ENCODE data around the gene NSMCE4A. TPM values are rescaled to one million over a fixed set of nuclear protein-coding genes. Genes with fewer than 3 reads are reported as not detected.

The NSMCE4A gene
- total and polyA plus RNA-seq, 11 donors, result 19.8 to 33.6 (median 25.8) TPM

DNA sequence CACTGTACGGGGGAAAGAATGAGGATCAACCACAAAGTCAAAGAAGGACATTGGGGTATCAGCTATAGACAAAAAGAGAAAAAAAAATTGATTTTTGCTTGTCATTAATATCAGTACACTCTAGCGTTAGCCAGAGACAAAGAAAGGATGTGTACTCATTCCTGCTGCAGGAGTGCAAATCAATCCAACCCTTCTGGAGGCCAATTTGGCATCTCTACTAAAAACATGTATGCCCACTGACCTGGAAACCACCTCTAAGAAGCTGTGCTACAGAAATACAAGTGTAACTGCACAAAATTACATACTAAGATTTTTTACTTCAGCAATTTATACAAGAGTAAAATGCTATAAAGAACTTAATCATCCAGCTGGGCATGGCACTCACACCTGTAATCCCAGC, 13.6 kb downstream of the NSMCE4A start:
- intact Hi-C loops (cut with DNase I), result no loop called here
- H3K4me3 ChIP-seq, result no peak overlapping the region
- no peaks in the 10 kb centered on the region for H3K27me3 ChIP-seq
- H3K27ac ChIP-seq, result no peak overlapping the region
- H3K4me1 ChIP-seq, result no peaks in the 10 kb centered on the region
- H3K36me3 ChIP-seq, result peaks cover 0 to 96% (median 82%) of the 10 kb centered on the region in 9 donors
- TF ChIP-seq, protein P1, sequence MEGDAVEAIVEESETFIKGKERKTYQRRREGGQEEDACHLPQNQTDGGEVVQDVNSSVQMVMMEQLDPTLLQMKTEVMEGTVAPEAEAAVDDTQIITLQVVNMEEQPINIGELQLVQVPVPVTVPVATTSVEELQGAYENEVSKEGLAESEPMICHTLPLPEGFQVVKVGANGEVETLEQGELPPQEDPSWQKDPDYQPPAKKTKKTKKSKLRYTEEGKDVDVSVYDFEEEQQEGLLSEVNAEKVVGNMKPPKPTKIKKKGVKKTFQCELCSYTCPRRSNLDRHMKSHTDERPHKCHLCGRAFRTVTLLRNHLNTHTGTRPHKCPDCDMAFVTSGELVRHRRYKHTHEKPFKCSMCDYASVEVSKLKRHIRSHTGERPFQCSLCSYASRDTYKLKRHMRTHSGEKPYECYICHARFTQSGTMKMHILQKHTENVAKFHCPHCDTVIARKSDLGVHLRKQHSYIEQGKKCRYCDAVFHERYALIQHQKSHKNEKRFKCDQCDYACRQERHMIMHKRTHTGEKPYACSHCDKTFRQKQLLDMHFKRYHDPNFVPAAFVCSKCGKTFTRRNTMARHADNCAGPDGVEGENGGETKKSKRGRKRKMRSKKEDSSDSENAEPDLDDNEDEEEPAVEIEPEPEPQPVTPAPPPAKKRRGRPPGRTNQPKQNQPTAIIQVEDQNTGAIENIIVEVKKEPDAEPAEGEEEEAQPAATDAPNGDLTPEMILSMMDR (IDR thresholded peaks at IDR 0.05), result no peak
- TF ChIP-seq POLR2A (IDR thresholded peaks at IDR 0.05), result no peak
- ATAC-seq, result no peak
- 88 to 94% (median 91%) methylated on average over 2 of the region's 2 CpGs for WGBS, 4 donors
- H3K9me3 ChIP-seq, result no peaks in the 10 kb centered on the region
- no peak for DNase-seq

DNA sequence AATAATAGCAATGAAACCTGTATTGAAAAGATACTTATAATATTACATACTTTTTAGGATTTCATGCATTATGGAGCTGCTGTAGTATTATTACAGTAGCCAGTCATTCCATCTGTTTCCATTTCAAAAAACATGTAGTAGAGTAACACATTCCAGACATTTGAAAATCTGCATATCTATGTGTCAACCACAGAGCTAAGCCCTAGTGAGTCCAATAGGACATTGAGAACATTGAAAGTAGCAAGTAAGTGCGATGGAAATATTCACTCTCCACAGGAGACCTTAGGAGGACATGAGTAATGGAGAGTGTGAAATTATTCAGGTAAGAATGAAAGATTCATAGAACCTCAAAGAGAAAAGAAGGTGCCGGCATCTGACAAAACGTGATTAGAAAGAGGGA, 15.3 kb downstream of the NSMCE4A start:
- Histone ChIP-seq H3K36me3 (peaks cover 0 to 91% (median 75%) of the 10 kb centered on the region in 9 donors), H3K27ac (no peak overlapping the region), H3K9me3 (no peaks in the 10 kb centered on the region), H3K27me3 (no peaks in the 10 kb centered on the region), H3K4me3 (no peak overlapping the region), H3K4me1 (no peaks in the 10 kb centered on the region)
- no peak for DNase-seq
- TF ChIP-seq, protein P1 (IDR thresholded peaks at IDR 0.05), result no peak
- no peak for TF ChIP-seq POLR2A (IDR thresholded peaks at IDR 0.05)
- WGBS, 4 donors, result 89 to 96% (median 92%) methylated on average over 3 of the region's 3 CpGs
- no peak for ATAC-seq
- intact Hi-C loops (cut with DNase I), result no loop called here

DNA sequence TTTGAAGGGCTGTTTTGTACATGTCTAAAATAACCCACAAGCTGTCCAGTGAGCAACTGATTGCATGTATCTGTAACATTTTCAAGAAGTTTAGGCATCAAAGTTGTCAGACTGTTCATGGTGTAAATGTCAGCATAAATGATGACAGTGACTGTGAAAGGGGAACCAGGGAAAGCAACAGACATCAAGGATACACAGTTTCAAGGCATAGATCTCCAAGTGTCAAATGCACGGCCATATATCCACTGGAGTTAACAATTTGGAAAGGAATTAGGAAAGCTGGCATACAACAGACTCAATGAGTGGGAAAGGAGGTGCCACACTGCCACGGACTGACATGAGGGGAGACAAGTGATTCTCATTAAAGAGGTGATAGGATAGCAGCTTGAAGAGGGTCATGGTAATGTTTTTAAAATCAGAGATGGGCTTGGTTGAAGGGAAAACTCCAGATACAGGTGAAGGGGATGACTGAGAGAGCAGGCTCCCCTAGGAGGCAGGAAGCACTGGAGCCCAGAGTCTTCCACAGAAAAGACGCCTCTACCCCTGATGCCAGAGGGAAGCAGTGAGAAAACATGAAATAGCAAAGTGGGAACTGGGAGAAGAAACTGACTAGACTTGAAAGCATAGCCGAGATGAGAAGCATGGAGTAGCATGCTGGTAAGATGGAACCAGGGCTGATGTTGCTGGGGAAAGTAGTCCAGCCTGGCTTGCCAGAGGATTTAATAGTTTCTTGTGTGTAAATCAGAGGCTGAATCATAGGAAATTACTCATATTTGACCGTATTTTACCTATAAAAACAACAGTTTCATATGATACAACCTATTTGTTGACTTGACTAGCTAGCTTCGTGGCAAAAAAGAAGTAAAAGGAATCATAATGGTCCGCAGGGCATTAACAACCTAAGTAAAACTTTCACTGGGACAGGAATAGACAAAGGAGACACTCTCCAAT, 18.6 kb downstream of the NSMCE4A start:
- no peak overlapping the region for H3K4me3 ChIP-seq
- WGBS, 4 donors, result 84 to 92% (median 89%) methylated on average over 7 of the region's 7 CpGs
- H3K27me3 ChIP-seq, result no peaks in the 10 kb centered on the region
- ATAC-seq, result no peak
- no peak overlapping the region for H3K27ac ChIP-seq
- H3K36me3 ChIP-seq, result peaks cover 0 to 72% (median 50%) of the 10 kb centered on the region in 9 donors
- no peak for TF ChIP-seq POLR2A (IDR thresholded peaks at IDR 0.05)
- TF ChIP-seq, protein P1 (IDR thresholded peaks at IDR 0.05), result no peak
- intact Hi-C loops (cut with DNase I), result no loop called here
- no peak for DNase-seq
- H3K9me3 ChIP-seq, result no peaks in the 10 kb centered on the region
- H3K4me1 ChIP-seq, result no peaks in the 10 kb centered on the region

DNA sequence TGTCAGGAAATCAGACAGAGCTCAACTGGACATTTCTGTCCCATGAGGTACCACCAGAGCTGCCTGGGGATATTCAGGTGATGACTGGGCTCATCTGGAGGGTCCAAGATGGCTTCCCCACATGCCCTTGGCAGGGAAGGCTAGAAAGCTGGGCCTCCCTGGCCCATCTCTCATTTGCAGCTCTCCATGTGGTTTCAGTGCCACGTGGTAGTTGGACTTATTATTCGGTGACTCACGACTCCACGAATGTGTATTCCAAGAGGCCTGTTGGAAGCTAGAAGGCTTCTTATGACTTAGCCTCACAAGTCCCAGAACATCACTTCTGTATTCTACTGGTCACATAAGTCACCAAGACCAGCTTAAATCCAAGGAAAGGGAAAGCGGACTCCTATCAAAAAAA, 22.8 kb downstream of the NSMCE4A start:
- Histone ChIP-seq H3K4me1 (no peaks in the 10 kb centered on the region), H3K27me3 (no peaks in the 10 kb centered on the region), H3K9me3 (no peaks in the 10 kb centered on the region), H3K4me3 (no peak overlapping the region), H3K36me3 (peaks cover 0 to 31% (median 15%) of the 10 kb centered on the region in 9 donors), H3K27ac (no peak overlapping the region)
- intact Hi-C loops (cut with DNase I), result no loop called here
- TF ChIP-seq, protein P1 (IDR thresholded peaks at IDR 0.05), result no peak
- no peak for TF ChIP-seq POLR2A (IDR thresholded peaks at IDR 0.05)
- WGBS, 4 donors, result 89 to 95% (median 92%) methylated on average over 5 of the region's 5 CpGs
- ATAC-seq, result no peak
- no peak for DNase-seq

Measured in heart left ventricle (tissue), 16 donors.